Measurements from ENCODE around the gene SRSF1. TPM values are rescaled to one million over a fixed set of nuclear protein-coding genes. Genes with fewer than 3 reads are reported as not detected.
A peak's percentile ranks its signal among the peaks of the same experiment; 100 is the strongest.

SRSF1 gene
- total RNA-seq, 1 experiment from 2014 or later = 462 TPM

DNA sequence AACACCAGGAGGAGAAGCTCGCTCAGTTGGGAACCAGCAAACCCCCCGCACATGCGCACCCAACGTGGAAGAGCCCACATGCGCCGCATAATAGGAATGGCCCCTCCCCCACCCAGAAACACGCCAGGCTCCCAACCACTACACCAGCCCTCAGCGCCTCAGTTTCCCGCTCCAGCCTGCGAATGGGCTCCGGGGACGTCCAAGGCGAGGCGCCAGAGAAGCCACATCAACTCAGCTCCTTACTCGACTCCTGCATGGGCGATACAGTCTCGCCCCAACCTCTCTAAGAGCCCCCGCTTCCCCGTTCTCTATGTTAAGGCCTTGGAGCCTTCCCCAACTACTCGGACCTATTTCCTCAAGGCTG, 504 bp downstream of the SRSF1 start:
- H3K9me3 Mint-ChIP-seq = peaks cover 3 to 9% of the 10 kb centered on the region in 2 experiments; a peak in 2 of 5 replicates

More for the DNA sequence above, 504 bp downstream of the SRSF1 start:
- Histone ChIP-seq H3K9ac (ENCODE audit: extremely low read depth, insufficient read length, low read length) (peak overlapping the region; percentile 96), H4K5ac (ENCODE audit: insufficient read length, low read depth, low read length) (peak overlapping the region; percentile 95), H2BK120ac (ENCODE audit: low read depth, low read length, poor library complexity, severe bottlenecking) (no peak overlapping the region), H3K23me2 (ENCODE audit: insufficient read length, low read depth, low read length, poor library complexity, severe bottlenecking) (peaks cover 9% of the 10 kb centered on the region), H3K79me1 (ENCODE audit: insufficient read depth, low read depth, low read length, poor library complexity, severe bottlenecking) (no peaks in the 10 kb centered on the region), H4K91ac (ENCODE audit: insufficient read length, low read depth, low read length) (peak overlapping the region; percentile 88), H2AK5ac (ENCODE audit: insufficient read length, low read length) (peak overlapping the region; percentile 2), H3K9me3 (ENCODE audit: control insufficient read depth, low read depth, low read length) (no peaks in the 10 kb centered on the region), H3K27ac (ENCODE audit: insufficient read length, low read depth, low read length) (peak overlapping the region; percentile 89), H2BK15ac (ENCODE audit: low read depth, low read length) (no peak overlapping the region), H3K79me2 (ENCODE audit: insufficient read depth, low read length) (peaks cover 22% of the 10 kb centered on the region), H3K4me2 (ENCODE audit: insufficient read depth, insufficient read length, low read length) (peak overlapping the region; percentile 98), H2BK5ac (ENCODE audit: insufficient read length, low read length) (peak overlapping the region; percentile 56), H2BK12ac (ENCODE audit: insufficient read length, low read depth, low read length) (no peak overlapping the region), H3K18ac (ENCODE audit: insufficient read length, low read depth, low read length) (peak overlapping the region; percentile 94), H3K14ac (ENCODE audit: insufficient read depth, low read length) (peak overlapping the region; percentile 97), H3K4me1 (ENCODE audit: insufficient read depth, low read length) (peaks cover 3% of the 10 kb centered on the region; the same call in 1 of the 2 replicates), H3K27me3 (ENCODE audit: insufficient read depth, low read length) (no peaks in the 10 kb centered on the region), H2BK20ac (ENCODE audit: low read depth, low read length, poor library complexity, severe bottlenecking) (no peak overlapping the region), H4K8ac (replicated peaks; ENCODE audit: insufficient read length, low read depth, low read length) (peak overlapping the region; percentile 80), H4K20me1 (ENCODE audit: control insufficient read depth, insufficient read depth, insufficient read length) (no peaks in the 10 kb centered on the region), H2AFZ (ENCODE audit: low read length) (no peak overlapping the region), H3T11ph (ENCODE audit: low read length) (no peak overlapping the region), H3K56ac (ENCODE audit: insufficient read length, low read depth, low read length) (peak overlapping the region; percentile 77), H3K23ac (ENCODE audit: insufficient read length, low read depth, low read length) (no peak overlapping the region), H3K4ac (ENCODE audit: low read depth, low read length) (peak overlapping the region; percentile 76; the same call in 1 of the 2 replicates)
- peak overlapping the region; percentile 100 for H3K27ac Mint-ChIP-seq
- peak; percentile 66 for DNase-seq
- no peak for TF ChIP-seq CTCF (conservative IDR thresholded peaks at IDR 0.05)
- peaks cover 3% of the 10 kb centered on the region; the same call in 1 of the 2 replicates for H3K27me3 Mint-ChIP-seq (ENCODE audit: low read depth)
- peak overlapping the region; percentile 100 for H3K4me3 Mint-ChIP-seq
- no CpG with 5 or more reads among the region's 20 CpGs for WGBS (ENCODE audit: extremely low coverage, insufficient read length, low lambda C conversion rate)
- H3K4me1 Mint-ChIP-seq = peaks cover 31 to 39% of the 10 kb centered on the region in 2 experiments
- peaks cover 43 to 60% (median 59%) of the 10 kb centered on the region in 3 experiments for H3K36me3 Mint-ChIP-seq (ENCODE audit: insufficient read depth in 1 of 3, low read depth in 3 of 3)

Measured in H9 (cell line).